ENCODE results near the gene SLC35C1.
A peak's percentile ranks its signal among the peaks of the same experiment; 100 is the strongest.

DNA sequence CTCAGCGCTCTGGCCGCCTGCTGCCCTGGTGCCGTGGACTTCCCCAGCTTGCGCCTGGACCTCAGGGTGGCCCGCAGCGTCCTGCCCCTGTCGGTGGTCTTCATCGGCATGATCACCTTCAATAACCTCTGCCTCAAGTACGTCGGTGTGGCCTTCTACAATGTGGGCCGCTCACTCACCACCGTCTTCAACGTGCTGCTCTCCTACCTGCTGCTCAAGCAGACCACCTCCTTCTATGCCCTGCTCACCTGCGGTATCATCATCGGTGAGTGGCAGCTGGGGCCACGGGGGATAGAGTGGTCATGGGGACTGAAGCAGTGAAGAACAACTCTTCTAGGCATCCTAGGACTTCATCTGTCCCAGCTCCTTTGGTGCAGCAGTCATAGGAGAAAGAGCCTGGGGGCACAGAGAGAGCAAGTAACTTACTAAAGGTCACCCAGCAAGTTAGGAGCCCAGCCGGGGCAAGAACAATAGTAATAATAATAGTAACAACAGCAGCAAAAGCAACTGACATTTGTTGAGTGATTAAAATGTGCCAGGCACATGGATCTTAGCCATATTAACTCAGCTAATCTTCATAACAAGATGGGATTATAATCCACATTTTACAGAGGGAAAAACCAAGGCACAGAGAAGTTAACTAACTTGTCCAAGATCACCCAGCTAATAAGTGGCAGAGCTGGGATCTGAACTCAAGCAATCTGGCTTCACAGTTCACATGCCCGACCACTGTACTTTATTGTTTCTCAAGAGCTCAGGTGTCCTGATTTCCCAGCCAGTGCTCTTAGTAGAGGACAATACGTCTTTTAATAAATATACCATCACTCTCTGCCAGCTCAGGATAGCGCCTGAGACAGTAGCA is 1.4 kb downstream of the SLC35C1 start:
- no peak for TF ChIP-seq HNRNPL (IDR thresholded peaks at IDR 0.05; ENCODE audit: low read depth, low read length)
- no peak for TF ChIP-seq FOXK1 (CRISPR knock-in tag; IDR thresholded peaks at IDR 0.05; ENCODE audit: borderline replicate concordance, low read depth)
- TF ChIP-seq, protein P1, sequence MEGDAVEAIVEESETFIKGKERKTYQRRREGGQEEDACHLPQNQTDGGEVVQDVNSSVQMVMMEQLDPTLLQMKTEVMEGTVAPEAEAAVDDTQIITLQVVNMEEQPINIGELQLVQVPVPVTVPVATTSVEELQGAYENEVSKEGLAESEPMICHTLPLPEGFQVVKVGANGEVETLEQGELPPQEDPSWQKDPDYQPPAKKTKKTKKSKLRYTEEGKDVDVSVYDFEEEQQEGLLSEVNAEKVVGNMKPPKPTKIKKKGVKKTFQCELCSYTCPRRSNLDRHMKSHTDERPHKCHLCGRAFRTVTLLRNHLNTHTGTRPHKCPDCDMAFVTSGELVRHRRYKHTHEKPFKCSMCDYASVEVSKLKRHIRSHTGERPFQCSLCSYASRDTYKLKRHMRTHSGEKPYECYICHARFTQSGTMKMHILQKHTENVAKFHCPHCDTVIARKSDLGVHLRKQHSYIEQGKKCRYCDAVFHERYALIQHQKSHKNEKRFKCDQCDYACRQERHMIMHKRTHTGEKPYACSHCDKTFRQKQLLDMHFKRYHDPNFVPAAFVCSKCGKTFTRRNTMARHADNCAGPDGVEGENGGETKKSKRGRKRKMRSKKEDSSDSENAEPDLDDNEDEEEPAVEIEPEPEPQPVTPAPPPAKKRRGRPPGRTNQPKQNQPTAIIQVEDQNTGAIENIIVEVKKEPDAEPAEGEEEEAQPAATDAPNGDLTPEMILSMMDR (CRISPR knock-in tag; IDR thresholded peaks at IDR 0.05) = 0 out of 2 replicates have a peak, but pooled peaks have one; percentile 7
- TF ChIP-seq, protein P2, sequence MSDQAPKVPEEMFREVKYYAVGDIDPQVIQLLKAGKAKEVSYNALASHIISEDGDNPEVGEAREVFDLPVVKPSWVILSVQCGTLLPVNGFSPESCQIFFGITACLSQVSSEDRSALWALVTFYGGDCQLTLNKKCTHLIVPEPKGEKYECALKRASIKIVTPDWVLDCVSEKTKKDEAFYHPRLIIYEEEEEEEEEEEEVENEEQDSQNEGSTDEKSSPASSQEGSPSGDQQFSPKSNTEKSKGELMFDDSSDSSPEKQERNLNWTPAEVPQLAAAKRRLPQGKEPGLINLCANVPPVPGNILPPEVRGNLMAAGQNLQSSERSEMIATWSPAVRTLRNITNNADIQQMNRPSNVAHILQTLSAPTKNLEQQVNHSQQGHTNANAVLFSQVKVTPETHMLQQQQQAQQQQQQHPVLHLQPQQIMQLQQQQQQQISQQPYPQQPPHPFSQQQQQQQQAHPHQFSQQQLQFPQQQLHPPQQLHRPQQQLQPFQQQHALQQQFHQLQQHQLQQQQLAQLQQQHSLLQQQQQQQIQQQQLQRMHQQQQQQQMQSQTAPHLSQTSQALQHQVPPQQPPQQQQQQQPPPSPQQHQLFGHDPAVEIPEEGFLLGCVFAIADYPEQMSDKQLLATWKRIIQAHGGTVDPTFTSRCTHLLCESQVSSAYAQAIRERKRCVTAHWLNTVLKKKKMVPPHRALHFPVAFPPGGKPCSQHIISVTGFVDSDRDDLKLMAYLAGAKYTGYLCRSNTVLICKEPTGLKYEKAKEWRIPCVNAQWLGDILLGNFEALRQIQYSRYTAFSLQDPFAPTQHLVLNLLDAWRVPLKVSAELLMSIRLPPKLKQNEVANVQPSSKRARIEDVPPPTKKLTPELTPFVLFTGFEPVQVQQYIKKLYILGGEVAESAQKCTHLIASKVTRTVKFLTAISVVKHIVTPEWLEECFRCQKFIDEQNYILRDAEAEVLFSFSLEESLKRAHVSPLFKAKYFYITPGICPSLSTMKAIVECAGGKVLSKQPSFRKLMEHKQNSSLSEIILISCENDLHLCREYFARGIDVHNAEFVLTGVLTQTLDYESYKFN (CRISPR knock-in tag; conservative IDR thresholded peaks at IDR 0.05) = no peak
- no peak for TF ChIP-seq ZBTB1 (CRISPR knock-in tag; IDR thresholded peaks at IDR 0.05; ENCODE audit: borderline replicate concordance)
- TF ChIP-seq, protein P3, sequence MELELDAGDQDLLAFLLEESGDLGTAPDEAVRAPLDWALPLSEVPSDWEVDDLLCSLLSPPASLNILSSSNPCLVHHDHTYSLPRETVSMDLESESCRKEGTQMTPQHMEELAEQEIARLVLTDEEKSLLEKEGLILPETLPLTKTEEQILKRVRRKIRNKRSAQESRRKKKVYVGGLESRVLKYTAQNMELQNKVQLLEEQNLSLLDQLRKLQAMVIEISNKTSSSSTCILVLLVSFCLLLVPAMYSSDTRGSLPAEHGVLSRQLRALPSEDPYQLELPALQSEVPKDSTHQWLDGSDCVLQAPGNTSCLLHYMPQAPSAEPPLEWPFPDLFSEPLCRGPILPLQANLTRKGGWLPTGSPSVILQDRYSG (CRISPR knock-in tag; IDR thresholded peaks at IDR 0.05) = no peak
- no peak for TF ChIP-seq ZBTB42 (CRISPR knock-in tag; IDR thresholded peaks at IDR 0.05)
- TF ChIP-seq RAD21 (CRISPR knock-in tag; IDR thresholded peaks at IDR 0.05) = no peak
- TF ChIP-seq JUN (CRISPR knock-in tag; IDR thresholded peaks at IDR 0.05) = no peak

Measured in HepG2 (cell line).